Renal cortical epithelial cell (primary cell): ENCODE measurements around the gene G3BP1. TPM values are rescaled to one million over a fixed set of nuclear protein-coding genes. Genes with fewer than 3 reads are reported as not detected.
"Not testable (repeated sequence)": the region's sequence is repeated elsewhere in the genome, so short reads cannot be mapped to it uniquely, and the experiment has no call there.

Experiments
- DNase-seq: peaks from one replicate; pipeline ENCODE4 v3.0.0-alpha.2; 2011; ENCODE audit warnings: low read depth
- total RNA-seq: library from RNA; depleted of rRNA; stranded (reverse); fragments of >200 nt; gene quantifications from 2 replicates; pipeline ENCODE4 v1.2.3, GENCODE V29; 2014

G3BP1 gene
- total RNA-seq, 1 donor from 2014 or later: 210 TPM

DNA sequence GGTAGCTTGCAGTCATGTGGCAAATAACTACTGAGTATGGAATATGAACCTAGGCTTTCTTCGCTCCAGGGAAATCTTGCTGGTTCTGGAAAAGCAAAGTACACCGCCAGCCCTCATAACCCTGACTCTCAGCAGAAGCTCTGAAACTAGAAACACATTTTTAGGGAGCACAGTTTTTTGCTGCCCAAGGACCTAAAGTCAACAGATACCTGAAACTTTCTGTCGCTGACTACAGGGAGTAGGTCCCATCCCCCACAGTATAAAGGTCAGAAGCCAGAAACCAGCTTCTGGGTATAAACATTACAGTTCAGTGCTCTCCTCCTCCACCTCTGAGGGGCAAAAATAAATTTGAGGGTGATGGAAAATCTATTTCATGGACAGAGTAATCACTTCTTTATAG lies 16.4 kb upstream of the G3BP1 start:
- no peak for DNase-seq

DNA sequence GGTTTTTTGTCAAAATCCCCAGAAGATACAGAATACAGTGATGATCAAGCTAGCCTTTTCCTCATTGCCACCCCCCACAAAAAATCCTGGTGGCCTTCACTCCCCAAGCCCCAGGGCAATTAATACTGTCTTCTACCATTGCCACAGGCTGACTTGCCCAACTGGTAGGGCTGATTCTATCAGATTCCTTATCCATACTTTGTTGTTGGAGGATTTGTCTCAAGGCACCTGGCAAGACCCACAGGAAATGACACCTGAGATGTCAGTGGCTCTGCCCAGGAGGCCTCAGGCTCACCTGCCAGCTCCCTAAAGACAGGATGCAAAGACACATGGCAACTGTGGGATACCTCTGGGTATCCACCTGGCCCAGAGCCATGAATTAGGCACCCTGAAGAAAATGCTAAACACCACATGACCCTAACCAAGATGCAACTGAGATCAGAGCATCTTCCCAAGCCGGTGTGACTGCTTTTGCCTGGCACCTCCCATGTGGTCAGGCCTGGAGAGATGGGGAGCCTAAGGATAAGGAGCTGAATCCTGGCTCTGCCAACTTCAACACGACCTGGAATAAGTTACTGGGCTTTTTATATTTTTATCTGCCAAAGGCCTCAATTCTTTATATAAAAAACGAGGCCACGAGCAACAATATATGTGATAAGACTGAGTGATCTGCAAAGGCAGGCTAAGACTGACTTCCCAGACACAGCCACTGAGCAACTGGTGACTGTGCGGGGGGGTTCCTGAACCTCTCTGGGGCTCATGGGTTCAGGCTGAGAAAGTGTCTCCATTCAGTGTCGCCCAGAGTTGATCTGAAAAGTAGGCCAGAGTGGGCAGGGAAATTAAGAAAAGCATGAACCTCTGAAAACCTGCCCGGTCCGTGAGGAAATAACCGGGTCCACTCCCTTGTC lies 14.3 kb upstream of the G3BP1 start:
- no peak for DNase-seq

DNA sequence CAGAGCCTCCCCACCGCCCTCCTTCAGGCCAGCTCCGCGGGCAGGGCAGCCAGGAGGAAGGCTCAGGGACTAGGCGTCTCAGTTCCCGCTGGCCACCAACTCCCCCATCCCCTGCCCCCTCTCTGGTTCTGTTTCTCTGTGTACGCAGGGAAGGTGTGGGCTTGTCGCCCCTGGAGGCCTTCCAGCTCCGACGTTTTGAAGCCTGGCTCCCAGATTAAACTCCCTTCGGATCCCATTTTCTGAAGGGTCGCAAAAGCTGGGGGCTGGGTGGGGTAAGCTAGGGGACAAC lies 13.7 kb upstream of the G3BP1 start:
- DNase-seq: no peak

DNA sequence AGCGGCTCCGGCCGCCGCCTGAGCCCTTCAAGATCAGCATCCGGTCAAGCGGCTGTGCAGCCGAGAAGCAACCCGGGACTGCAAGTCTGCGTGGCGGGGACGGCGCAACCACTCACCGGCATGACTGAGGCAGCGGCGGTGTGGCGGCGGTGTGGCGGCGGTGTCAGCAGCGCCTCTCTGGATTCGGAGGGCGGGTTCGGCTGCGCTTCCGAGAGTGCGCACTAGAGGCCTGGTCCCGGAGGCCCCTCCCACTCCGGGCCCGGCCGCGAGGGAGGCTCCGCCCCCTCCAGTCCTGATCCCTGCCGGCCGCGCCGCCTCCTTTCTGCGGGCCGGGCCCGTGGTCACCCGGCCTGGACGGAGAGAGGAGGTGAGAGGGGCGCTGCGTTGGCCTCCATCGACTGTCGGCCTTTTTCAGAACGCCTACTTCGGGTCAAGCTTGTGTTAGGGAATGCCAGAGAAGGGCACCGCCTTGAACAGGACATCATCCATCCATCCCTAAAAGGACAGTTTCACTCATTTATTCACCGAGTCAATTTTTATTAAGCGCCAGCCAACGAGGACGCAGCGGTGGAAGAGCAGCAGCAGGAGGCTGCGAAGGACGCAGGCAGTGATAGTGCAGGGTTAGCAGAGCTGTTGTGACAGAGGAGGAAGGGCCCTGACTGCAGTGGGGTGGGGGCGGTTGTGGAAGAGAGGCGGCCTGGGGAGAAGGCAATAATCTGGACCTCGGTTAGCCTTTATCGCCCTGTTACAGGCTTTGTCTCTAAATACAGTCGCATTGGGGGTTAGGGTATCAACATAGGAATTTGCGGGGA lies 13.1 kb upstream of the G3BP1 start, which contains the start of gene ATOX1:
ATOX1 (minus strand) TSS at position 202 of the 812 bp plus-strand sequence; CDS start at position 122, 80 bp downstream.
- DNase-seq: peak; percentile 65

DNA sequence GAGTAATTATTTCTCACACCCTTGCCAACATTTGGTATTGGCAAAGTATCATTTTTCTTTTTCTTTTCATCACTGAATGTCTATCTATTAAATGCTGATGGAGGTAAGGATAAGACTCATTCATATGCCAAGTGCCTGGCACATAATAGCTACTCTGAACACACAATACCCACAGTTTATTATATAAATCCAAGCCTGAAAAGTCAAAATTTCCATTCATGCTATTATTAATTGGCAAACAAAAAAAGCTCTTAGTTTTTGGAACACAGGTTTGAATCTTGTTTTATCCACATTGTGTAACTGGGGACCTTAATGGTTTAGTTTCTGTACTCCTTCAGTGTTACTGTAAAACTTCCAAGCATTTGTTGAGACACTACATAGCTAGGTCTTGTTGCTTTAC lies 7.0 kb upstream of the G3BP1 start:
- DNase-seq: no peak

DNA sequence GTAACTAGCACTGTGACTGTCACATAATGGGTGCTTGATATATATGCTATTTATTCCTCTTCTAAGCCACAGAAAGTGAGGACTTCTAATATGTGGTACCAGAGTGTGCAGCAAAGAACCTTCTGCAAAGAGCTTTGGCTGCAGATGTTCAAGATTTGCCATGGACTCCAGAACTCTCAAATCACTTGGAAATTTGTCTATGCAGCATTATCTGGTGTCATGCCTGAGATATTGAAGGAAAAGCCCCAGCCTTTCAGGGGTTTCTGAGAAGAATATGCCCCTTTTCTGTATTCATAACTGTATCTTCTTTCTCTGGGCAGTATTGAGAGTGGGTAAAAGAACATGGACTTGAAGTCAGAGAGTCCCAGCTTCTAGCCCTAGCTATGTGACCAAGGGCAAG lies 4.8 kb upstream of the G3BP1 start:
- DNase-seq: no peak

DNA sequence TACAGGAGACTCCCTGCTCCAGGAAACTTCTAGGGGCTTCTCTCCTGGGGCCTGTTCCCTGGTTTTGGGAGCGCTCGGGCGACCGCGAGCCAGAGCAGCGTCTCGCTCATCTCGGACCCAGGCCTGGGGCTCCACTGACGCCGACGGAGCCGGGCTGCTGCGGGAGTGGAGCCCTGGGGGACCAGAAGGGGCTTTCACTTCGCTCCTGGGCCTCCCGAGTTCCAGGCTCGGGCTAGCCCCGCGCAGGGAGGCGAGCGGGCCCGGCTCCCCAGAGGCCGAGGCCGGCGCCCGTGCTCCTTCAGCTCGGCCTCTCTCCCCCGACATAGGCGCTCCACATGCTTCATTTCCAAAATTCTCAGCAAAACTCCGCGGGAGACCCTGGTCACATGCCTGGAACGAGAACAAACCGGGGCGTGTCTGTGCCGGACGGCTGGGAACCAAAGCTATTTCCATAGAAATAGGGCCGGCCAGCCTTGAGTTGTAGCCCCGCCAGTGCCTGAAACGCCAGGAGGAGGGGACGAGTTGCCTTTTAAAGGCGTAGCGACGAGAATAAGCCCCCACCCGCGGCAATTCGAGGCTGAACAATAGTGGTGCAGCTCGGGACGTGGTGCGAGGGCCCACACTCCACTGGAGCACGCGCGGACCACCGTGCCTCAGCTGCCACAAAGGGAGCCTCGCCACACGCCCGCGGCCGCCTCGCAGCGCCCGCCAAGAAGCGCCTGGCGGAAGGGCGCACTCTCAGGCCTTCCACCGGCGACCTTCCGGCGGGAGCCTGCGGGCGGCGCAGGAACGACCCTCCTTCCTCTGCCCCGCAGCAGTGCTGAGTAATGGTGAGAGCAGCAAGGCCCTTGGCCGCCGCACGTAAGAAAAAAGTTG lies 1.1 kb upstream of the G3BP1 start:
- DNase-seq: peak; percentile 62

DNA sequence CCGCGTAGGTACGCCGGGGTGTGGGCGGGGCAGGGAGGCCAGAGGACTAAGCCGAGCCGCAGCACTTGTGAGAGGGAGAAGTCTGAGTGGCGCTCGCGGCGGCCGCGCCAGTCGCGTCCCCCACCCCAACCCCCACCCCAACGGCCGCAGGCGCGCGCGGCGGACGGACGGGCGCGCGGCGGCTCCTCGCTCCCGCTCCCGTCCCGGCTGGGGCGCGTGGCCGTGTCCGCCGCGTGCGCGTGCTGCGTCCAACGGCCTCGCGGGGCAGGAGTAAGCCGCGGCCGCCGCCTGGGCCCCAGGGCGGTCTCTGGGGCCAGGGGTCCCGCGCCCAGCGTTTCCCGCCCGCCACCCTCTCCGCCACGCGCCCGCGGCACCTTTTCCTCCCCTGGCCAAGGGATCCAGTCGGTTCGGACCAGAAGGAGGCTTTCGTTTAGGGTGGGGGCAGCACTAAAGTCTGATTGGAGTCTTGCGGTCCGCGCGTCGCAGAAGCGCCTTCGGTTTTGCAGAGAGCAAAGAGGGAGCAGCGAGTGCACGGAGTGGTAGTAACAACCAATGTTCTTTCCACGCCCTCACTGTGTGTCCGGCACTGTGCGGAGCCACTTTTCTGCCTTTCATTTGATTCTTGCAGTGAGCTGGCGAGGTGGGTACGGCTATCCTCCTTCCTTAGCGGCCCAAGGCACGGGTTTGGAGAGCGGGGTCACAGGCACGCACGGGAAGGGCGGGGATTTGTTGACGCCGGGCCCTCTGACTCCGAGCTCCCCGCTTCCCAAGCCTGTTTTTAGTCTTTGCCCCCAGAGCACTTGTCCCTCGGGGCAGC lies 483 bp downstream of the G3BP1 start:
- no peak for DNase-seq

DNA sequence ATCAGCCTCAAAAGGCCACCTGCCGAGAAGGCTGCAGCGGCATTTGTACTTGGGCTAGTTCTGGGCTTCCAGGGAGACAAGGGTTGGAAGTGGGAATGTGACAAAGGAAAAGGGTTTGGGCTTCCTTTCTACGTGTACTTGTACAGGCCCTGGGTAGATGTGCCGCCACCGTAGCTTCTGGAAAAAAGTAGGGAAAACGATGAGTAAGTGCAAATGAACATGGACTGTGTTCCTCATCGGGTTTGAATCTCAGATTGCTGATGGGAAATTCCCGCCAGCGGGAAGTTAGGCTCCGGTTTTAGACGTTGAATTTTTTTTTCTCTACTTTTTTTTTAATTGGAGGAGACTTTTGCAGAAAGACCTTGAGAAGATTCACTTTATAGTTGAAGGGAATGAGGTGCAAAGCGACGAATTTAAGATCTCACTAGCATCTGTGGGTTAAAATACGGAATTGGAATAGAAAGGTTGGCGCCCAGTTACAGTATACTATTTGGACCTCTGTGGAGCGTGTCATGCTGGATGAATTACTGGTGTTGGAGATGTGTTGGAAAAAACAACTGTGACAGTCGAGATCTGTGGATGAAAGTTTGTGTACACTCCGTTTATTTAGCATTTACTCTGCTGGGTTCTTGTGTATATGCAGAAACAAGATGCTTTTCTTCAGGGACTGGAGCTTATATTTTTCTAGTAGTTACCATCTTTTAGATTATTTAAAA lies 1.2 kb downstream of the G3BP1 start:
- DNase-seq: peak; percentile 42

DNA sequence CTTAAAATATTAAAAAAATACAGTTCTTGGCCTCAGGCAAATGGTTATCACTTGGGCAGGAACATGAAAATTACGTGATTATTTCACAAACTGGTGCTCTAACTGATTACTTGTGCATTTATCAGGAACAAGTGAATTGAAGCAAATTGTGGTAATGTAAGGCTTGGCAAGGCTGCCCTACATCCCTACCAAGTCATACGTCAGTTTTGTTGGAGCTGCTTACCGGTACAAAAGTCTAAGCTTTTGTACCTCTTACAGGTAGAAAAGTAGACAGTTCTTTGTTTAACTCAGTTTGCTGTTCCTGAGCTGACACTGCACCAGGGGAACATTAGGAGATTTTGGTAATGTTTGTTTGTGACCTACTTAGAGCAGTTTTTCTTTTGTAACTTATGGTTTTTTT lies 2.2 kb downstream of the G3BP1 start:
- DNase-seq: no peak

DNA sequence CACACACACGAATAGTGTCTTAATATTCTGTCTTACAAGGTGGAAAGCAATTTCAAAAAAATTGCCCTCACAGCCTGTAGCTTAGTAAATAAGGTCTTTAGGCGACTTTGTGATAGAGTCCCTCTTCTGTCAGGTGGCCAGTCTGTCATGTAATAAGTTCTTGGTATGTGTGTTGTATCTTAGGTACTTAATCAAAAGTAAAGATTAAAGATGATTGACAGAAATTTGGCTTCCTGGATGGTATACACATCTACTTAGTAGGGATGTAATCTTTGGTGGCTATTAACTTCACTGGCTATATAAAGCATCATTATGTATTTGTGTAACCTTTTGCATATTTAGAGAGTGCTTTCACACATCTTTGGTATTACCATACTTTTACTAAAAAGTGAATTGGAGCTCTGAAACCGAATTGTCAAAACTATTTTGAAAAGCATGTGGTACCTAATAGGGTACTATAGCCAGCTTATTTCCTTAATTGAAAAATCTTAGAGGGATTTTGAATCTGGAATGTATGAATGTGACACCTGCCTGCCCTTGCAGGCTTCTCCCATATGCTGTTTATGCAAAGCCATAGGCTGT lies 3.4 kb downstream of the G3BP1 start:
- no peak for DNase-seq

DNA sequence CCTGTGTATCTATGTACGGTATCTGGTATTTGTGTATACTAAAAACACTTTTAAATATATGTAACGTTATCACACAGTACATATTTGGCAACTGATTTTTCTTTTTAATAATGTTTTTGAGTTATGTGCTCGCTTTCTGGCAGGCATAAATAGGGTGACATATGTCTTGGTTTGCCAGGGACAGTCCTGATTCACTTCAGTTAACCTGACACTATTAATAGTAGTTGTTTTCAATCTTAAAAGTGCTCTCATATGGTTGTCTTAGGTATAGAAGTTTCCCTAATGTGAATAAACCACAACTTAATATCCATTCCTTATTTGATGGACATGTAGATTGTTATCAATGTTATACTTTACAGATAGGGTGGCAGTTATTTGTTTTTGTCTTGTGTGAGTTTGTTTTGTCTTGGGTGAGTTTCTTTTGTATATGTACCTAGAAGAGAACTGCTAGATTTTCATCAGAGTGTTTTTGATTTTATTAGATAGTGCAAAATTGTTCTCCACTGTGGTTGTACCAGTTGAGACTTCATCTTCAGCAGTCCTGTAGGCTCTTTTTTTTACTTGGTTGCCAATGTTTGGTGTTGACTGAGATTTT lies 7.9 kb downstream of the G3BP1 start:
- DNase-seq: no peak

DNA sequence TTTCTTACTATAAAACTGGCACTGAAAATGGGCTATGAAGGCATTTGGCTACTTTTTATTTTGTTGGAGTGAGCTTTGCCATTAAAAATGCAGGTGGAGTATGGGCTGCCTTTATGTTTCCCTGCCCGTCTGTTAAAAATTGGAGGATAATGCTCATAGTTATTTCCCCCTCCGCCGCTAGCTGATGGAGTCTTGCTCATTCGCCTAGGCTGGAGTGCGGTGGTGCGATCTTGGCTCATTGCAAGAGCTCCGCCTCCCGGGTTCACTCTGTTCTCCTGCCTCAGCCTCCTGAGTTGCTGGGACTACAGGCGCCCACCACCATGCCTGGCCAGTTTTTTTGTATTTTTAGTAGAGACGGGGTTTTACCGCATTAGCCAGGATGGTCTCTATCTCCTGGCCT lies 8.6 kb downstream of the G3BP1 start:
- DNase-seq: no peak

DNA sequence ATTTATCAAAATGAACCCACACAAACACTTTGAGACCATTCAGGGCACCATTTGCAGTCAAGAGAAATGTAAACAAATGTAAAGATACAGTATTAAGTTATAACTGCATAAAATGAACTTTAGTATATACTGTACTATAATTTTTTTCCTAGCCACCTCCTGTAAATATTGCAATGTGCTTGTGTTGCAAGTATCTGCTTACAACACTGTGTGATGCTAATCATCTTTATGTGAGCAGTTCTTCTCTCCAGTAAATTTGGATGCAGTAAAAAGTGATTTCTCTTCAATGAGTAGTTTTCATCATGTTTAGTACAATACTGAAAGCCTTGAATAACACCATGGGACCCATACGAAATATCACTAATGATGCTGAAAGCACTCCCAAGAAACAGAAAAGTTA lies 9.4 kb downstream of the G3BP1 start:
- no peak for DNase-seq

DNA sequence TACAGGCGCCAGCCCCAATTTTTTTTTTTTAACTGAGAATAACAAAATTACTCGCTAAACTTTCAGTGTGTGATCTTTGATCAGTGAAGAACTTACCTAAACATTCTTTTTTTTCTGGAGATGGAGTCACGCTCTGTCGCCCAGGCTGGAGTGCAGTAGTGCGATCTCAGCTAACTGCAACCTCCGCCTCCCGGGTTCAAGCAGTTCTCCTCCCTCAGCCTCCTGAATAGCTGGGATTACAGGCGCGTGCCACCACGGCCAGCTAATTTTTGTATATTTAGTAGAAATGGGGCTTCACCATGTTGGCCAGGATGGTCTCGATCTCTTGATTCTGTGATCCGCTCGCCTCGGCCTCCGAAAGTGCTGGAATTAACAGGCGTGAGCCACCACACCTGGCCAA lies 11.9 kb downstream of the G3BP1 start:
- not testable (repeated sequence) for DNase-seq

DNA sequence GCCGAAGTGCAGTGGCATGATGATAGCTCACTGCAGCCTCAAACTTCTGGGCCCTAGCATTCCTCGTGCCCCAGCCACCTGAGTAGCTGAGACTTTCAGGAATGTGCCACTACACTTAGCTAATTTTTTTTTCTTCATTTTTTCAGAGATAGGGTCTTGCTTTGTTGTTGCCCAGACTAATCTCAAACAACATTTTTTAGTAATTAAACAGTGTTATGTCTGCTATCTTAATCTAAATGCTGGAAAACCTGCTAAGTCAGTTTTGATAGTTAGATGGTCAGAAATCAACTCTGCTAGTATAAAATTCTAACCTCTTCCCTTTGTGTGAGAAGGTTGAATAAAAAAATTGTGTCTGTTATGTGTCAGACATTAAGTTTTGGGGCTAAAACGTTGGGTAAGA lies 12.4 kb downstream of the G3BP1 start:
- DNase-seq: no peak

DNA sequence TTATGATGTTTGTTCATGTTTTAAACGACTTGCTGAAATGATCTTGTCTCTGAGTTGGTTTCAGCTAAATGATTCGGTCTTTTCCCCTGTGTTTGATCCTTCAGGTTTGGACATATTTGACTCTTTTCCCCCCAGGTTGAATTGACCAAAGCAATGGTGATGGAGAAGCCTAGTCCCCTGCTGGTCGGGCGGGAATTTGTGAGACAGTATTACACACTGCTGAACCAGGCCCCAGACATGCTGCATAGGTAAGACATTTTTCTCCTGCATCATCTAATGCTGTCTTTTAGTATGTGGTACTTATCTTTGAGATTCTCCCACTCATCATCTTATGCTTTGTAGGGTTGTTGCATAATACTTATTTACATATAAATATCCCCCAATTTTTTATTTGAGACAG lies 14.7 kb downstream of the G3BP1 start:
- no peak for DNase-seq

DNA sequence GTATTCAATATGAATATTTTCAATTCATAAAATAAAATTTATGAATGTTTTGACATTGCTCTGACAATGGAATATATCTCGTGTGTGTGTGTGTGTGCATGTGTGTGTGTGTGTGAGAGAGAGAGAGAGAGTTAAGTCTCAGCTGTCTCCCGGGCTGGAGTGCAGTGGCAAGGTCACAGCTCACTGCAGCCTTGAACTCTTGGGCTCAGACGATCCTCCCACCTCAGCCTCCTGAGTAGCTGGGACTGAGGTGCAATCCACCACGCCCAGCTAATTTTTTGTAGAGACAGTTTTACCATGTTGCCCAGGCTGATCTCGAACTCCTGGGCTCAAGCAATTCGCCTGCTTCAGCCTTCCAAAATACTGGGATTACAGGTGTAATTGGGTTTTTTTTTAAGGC lies 16.1 kb downstream of the G3BP1 start:
- DNase-seq: no peak

DNA sequence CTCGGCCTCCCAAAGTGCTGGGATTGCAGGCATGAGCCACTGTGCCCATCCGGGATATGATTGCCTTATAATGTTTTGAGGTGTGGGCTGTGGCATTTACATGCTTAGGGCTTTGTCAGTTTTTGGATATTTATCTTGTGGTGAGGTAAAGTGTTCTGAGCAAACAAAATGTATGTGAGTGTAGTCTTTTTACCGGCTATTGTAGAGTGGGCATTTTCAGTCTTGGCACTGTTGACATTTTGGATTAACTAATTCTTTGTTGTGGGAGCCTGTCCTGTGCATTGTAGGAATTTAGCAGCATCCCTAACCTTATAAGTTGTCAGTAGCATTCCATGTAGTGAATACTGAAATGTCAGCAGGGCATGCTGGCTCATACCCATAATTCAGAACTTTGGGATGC lies 21.6 kb downstream of the G3BP1 start:
- no peak for DNase-seq

DNA sequence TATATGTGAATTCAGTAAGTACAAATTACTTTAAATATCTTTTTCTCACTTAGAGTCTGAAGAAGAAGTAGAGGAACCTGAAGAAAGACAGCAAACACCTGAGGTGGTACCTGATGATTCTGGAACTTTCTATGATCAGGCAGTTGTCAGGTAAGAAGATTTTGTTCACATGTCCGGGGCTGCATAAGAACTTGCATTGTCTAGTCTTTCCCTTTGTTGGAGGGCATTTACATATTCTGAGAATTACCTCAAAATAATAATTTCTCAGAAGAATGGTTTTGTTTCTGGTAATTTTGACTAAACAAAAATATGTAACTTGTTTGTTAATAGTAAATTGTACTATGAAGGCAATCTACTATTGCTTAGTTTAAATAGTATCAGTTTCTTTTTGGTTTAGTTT lies 23.7 kb downstream of the G3BP1 start:
- DNase-seq: no peak
